Activated naive CD4-positive, alpha-beta T cell treated with Interleukin-2 at 50 U/mL for 16 hours (primary cell): Measurements from ENCODE around the gene RAD51AP2.
"Not testable (repeated sequence)": the region's sequence is repeated elsewhere in the genome, so short reads cannot be mapped to it uniquely, and the experiment has no call there.

ENCODE experiments used
- DNase-seq: peaks from one replicate; pipeline ENCODE4 v3.0.0-alpha.2; 2020

RAD51AP2 gene

DNA sequence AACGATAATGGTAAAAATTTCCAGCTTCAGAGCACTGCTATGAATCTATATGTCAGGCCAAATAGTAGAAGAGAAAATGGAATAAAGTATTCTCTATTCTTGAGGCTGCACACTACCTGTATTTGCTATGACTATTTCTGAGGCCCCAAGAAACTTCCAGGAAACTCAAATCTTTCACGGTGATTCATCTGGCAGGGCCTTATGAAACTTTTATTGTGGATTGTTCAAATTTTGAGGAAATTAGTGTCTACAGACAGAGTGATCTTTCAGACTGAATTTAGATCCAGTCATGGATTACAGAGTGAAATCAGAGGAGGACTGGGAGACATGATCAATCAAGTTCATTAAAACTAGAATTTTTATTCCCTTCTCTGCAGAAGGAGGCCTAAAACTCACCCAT, 18.2 kb upstream of the RAD51AP2 start:
- DNase-seq: no peak

- no peak for DNase-seq
Measured at GRCh38 chr2:17533546-17533945, 15.3 kb upstream of the RAD51AP2 start.

DNA sequence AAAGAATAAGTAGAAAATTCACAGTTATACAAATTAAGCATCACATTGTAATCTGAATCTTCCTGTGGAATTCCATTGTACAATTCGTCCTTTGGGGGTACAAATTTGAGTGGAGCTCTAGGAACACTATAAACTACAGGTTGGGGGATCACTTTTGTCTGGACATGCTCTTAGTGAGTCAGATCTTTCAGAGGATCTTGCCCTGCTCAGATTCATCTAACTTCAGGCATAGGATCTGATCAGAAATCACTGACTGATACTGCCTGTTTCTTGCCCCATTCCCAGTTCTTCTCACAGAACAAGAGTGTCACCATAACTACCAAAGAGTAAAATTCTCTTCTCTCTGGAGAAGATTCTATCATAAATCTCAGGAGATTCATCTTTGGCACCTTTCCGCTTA, 11.5 kb upstream of the RAD51AP2 start:
- no peak for DNase-seq

- no peak for DNase-seq
Measured at GRCh38 chr2:17522303-17522702, 4.1 kb upstream of the RAD51AP2 start.

GRCh38 chr2:17521621-17522020, 3.4 kb upstream of the RAD51AP2 start:
- DNase-seq: no peak

DNA sequence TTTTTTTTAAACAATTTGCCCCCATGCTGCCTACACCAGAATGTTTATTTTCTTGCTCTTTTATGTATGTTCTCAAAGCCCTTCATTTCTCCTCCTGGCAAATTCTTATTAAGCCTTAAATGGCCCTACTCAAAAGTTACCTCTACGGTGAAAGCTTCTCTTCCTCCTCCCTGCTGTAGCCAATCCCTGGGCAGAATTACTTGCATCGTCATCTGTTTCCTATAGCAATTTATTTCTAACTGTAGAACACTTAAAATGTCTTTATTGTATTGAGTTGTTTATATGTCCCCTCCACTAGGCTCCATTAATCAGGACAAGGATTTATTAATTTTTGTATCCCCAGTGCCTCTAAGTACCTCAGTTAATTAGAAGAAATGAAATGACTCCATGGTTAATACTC, 2.5 kb upstream of the RAD51AP2 start:
- no peak for DNase-seq

DNA sequence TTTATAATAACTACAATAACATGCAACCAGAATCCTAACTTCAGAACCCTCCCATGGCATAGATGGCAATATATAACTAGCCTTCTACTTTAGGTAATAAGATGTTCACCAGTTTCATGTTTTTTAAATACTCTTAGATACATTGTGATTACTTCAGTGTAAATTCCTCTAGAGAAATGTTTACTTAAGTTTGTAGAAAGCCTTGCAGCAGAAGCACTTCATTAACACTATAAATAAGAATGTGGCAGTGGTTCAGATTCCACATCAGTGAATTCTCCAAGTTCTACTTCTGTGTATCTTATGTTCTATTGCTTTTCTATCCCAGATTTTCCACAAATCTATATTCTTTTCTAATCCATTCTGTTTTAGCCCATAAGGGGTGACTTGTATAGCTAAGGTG, 1.2 kb upstream of the RAD51AP2 start:
- no peak for DNase-seq

DNA sequence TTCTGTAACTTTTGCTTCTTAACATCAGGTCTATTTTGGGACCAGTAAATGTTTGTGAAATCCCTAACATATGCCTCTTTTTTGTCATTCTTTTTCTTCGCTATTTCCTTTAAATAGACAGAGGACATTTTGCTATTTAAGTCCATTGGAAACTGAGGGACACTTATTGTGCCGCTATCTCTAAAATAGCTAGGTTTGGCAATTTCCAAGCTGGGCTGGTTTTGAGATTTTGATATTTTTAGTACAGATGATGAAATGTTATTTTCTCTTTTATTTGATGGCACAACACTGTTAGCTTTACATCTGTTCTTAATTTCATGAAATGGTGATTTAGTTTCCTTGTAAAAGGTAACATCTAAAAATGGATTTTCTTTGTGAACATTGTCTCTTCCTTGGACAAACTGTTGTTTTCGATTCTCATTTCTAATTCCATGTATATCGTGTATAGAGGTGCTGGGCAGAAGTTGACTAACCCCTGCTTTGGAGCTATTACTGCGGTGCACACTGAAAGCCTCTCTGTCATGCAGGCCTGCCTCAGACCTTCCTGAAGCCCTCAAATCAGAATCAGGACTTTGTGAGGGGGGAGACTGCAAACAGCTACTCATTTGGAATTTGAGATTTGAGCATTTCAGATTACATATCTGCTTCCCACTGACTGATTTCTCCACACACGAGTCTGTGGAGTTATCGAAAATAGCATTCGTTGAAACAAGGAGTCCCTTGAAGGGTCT, 594 bp downstream of the RAD51AP2 start:
- no peak for DNase-seq

- no peak for DNase-seq
Measured at GRCh38 chr2:17515652-17516051, 2.6 kb downstream of the RAD51AP2 start.

GRCh38 chr2:17506736-17507616, 11.3 kb downstream of the RAD51AP2 start:
- no peak for DNase-seq

- DNase-seq: no peak
Measured at GRCh38 chr2:17497718-17498117, 20.5 kb downstream of the RAD51AP2 start.

DNA sequence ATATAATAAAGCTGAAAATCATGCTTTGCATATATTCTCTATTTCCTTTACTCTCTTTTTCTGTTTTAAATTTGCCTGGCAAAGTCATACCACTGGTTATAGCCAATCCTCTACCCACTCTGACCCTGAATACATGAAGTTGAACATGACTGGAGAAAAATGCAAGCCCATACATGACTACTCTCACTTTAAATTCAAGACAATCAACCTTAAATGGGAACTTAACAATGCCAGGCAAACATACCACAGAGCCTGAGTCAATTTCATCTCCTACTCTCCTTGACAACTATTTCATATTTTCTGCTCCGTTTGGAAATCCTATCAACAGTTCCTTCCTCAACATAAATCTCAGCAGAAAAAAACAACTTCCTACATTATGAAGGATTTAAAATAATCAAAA, 22.6 kb downstream of the RAD51AP2 start:
- DNase-seq: no peak

DNA sequence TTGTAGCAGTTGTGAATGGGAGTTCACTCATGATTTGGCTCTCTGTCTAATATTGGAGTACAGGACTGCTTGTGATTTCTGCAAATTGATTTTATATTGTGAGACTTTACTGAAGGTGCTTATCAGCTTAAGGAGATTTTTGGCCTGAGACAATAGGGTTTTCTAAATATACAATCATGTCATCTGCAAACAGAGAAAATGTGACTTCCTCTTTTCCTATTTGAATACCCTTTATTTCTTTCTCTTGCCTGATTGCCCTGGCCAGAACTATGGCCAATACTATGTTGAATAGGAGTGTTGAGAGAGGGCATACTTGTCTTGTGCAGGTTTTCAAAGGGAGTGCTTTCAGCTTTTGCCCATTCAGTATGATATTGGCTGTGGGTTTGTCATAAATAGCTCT, 28.1 kb downstream of the RAD51AP2 start:
- DNase-seq: not testable (repeated sequence)

DNA sequence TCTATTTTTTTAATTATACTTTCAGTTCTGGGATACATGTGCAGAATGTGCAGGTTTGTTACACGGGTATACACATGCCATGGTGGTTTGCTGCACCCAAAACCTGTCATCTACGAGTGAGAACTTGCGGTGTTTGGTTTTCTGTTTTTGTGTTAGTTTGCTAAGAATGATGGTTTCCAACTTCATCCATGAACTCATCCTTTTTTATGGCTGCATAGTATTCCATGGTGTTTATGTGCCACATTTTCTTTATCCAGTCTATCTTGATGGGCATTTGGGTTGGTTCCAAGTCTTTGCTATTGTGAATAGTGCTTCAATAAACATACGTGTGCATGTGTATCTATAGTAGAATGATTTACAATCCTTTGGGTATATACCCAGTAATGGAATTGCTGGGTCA, 29.6 kb downstream of the RAD51AP2 start:
- not testable (repeated sequence) for DNase-seq

DNA sequence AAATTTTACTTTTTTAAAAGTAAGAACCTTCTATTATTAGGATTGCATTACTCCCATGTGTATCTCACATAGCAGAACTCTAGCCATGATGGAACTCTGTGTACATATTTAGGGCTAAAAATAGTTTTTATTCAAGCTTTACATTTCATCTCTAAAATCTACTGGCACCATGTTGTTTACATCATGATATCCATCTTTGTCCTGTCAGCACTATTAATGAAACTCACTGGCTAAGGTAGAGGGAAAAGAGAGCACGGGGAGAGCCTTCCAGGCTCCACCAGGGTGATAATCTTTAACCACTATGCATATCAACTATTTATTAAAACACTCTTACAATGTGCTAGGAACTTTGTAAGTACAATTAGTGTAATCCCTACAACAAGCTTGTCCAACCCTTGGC, 34.7 kb downstream of the RAD51AP2 start:
- no peak for DNase-seq

DNA sequence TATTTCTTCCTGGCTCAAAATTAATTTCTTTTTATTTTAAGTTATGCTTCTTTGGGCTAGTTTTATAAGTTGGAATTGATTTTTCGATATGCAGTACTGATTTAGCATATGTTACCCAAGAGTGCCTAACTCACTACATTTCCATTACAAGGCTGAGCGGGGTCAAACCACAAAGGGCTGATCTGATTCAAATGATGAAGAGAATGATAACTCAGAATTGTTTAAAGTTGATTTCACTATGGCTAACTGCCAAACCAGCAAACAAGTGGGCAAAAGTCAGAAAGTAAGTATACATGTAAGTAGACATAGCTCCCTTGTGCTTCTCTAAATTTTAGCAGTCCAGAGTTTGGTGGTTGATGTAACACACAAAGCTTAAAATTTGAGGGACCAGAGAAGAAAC, 35.6 kb downstream of the RAD51AP2 start:
- DNase-seq: no peak

GRCh38 chr2:17479875-17480274, 38.4 kb downstream of the RAD51AP2 start:
- no peak for DNase-seq

GRCh38 chr2:17476830-17477229, 41.4 kb downstream of the RAD51AP2 start:
- DNase-seq: no peak

GRCh38 chr2:17476064-17476463, 42.2 kb downstream of the RAD51AP2 start:
- no peak for DNase-seq

DNA sequence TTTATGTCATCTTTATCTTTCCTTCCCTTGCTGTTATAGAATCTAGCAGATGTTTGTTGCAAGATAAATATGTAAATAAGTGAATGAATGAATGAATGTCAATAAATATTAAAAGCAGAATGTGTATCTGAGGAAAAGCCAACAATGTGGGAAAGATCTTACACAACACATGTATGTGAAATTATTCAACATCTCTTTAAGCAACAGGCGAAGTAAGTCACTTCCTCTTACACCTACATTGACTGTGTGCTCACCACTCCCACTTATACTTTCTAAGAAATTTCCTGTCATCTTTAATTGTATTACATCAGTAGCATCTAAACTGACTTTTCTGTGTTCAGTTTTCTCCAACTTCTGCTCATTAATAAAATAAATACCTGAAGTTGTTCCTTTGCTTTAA, 43.0 kb downstream of the RAD51AP2 start:
- DNase-seq: no peak

GRCh38 chr2:17471979-17472378, 46.3 kb downstream of the RAD51AP2 start:
- DNase-seq: no peak

- DNase-seq: no peak
Measured at GRCh38 chr2:17470855-17471641, 47.2 kb downstream of the RAD51AP2 start.

DNA sequence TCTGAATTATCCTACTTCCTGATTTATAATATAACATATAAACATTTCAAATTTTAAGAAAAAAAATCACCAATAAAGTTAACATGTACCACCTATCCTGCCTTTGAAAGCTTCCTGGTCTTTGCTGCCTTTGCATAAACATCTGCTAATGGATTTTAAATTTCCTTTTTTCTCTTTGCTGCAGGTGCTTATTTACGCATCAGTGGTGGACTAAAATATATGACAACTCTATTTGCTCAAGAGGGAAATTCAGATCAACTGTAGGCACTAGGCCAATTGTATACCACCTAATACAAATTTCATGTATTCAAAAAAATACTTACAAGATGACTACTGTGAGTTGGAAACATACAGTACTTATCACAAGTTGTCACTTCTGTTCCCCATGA, 57.2 kb downstream of the RAD51AP2 start:
- DNase-seq: no peak
